GM23338 (cell line): ENCODE measurements around the gene PCSK1. TPM values are rescaled to one million over a fixed set of nuclear protein-coding genes. Genes with fewer than 3 reads are reported as not detected.

Source experiments
- ATAC-seq: fragments of 200-7000 bp; cut with Tn5 transposase; 3 replicates; pipeline ENCODE4 v1.9.1; 2020
- DNase-seq: peaks from one replicate; pipeline ENCODE4 v3.0.0-alpha.2; 2015; ENCODE audit warnings: low spot score
- H2AFZ ChIP-seq: fragments of 200-600 bp; sonication (generic); 2 replicates; pipeline ENCODE4 v1.8.0; 2016; ENCODE audit warnings: antibody characterized with exemption, mild to moderate bottlenecking, moderate library complexity
- H3F3A ChIP-seq: fragments of 200-600 bp; sonication (generic); replicated peaks from 2 replicates; pipeline ENCODE4 v1.8.0; 2017; ENCODE audit warnings: antibody characterized with exemption, mixed run types, low read depth
- H3K27ac ChIP-seq: fragments of 200-600 bp; sonication (generic); 2 replicates; pipeline ENCODE4 v1.6.1; 2016; ENCODE audit warnings: low read depth
- H3K27me3 ChIP-seq: fragments of 200-600 bp; sonication (generic); 2 replicates; pipeline ENCODE4 v1.8.0; 2016; ENCODE audit warnings: mild to moderate bottlenecking, mixed run types, moderate library complexity; ENCODE audit not compliant: insufficient read depth
- H3K36me3 ChIP-seq: fragments of 200-600 bp; sonication (generic); 2 replicates; pipeline ENCODE4 v1.8.0; 2016; ENCODE audit warnings: mild to moderate bottlenecking; ENCODE audit not compliant: insufficient read depth
- H3K4me1 ChIP-seq: fragments of 200-600 bp; sonication (generic); 2 replicates; pipeline ENCODE4 v1.8.0; 2016; ENCODE audit warnings: mild to moderate bottlenecking, moderate library complexity; ENCODE audit not compliant: insufficient read depth
- H3K4me2 ChIP-seq: fragments of 200-600 bp; sonication (generic); 2 replicates; pipeline ENCODE4 v1.7.1; 2017; ENCODE audit warnings: mixed run types
- H3K4me3 ChIP-seq: fragments of 200-600 bp; sonication (generic); 2 replicates; pipeline ENCODE4 v1.6.1; 2016; ENCODE audit warnings: mixed run types
- H3K79me2 ChIP-seq: fragments of 200-600 bp; sonication (generic); replicated peaks from 2 replicates; pipeline ENCODE4 v1.8.0; 2017; ENCODE audit warnings: mild to moderate bottlenecking; ENCODE audit not compliant: insufficient read depth
- H3K9me2 ChIP-seq: fragments of 200-600 bp; sonication (generic); 2 replicates; pipeline ENCODE4 v1.8.0; 2017; ENCODE audit not compliant: insufficient read depth
- H4K20me1 ChIP-seq: fragments of 200-600 bp; sonication (generic); replicated peaks from 2 replicates; pipeline ENCODE4 v1.8.0; 2017; ENCODE audit warnings: mild to moderate bottlenecking; ENCODE audit not compliant: insufficient read depth
- H3K27ac Mint-ChIP-seq: 2 replicates; pipeline ENCODE4 v1.8.0; 2020; ENCODE audit warnings: inconsistent platforms, mild to moderate bottlenecking, moderate library complexity, mixed read lengths
- H3K27me3 Mint-ChIP-seq: 3 replicates; pipeline ENCODE4 v1.8.0; 2022; ENCODE audit warnings: low read depth, mild to moderate bottlenecking, moderate library complexity, mixed read lengths, inconsistent platforms; ENCODE audit not compliant: insufficient read depth, poor library complexity
- H3K36me3 Mint-ChIP-seq: 3 replicates; pipeline ENCODE4 v1.8.0; 2021; ENCODE audit warnings: low read depth, mild to moderate bottlenecking, inconsistent platforms, moderate library complexity, mixed read lengths
- H3K4me1 Mint-ChIP-seq: 3 replicates; pipeline ENCODE4 v1.8.0; 2020; ENCODE audit warnings: mild to moderate bottlenecking, inconsistent platforms, mixed read lengths
- H3K4me3 Mint-ChIP-seq: 3 replicates; pipeline ENCODE4 v1.8.0; 2021; ENCODE audit warnings: moderate library complexity, mild to moderate bottlenecking, inconsistent platforms, mixed read lengths
- H3K9me3 Mint-ChIP-seq: 3 replicates; pipeline ENCODE4 v1.8.0; 2020; ENCODE audit warnings: moderate library complexity, mild to moderate bottlenecking, inconsistent platforms, mixed read lengths
- CREB1 ChIP-seq: fragments of 250-450 bp; sonication (Bioruptor Pico); IDR thresholded peaks from 2 replicates; pipeline ENCODE4 v1.5.0; 2020; ENCODE audit warnings: low read depth, mild to moderate bottlenecking, moderate library complexity
- EZH2 ChIP-seq: fragments of 200-600 bp; sonication (generic); IDR thresholded peaks from one replicate; pipeline ENCODE4 v1.8.0; 2017; ENCODE audit warnings: antibody characterized with exemption, mild to moderate bottlenecking, low read depth; ENCODE audit not compliant: unreplicated experiment
- EZH2phosphoT487 ChIP-seq: fragments of 200-600 bp; sonication (generic); IDR thresholded peaks from one replicate; pipeline ENCODE4 v1.8.1; 2018; ENCODE audit warnings: antibody characterized with exemption; ENCODE audit not compliant: unreplicated experiment
- JUNB ChIP-seq: IDR thresholded peaks from one replicate; pipeline ENCODE4 v1.6.1; 2016; ENCODE audit warnings: antibody characterized with exemption; ENCODE audit not compliant: unreplicated experiment
- NANOG ChIP-seq: IDR thresholded peaks from 2 replicates; pipeline ENCODE4 v1.6.1; 2016; ENCODE audit warnings: antibody characterized with exemption, borderline replicate concordance
- POLR2AphosphoS5 ChIP-seq: IDR thresholded peaks from 2 replicates; pipeline ENCODE4 v1.6.1; 2016; ENCODE audit warnings: antibody characterized with exemption, low read depth
- ZNF114 ChIP-seq: fragments of 250-450 bp; sonication (Bioruptor Pico); IDR thresholded peaks from 2 replicates; pipeline ENCODE4 v1.5.0; 2020; ENCODE audit warnings: mild to moderate bottlenecking, moderate library complexity
- ZNF331 ChIP-seq: fragments of 250-450 bp; sonication (Bioruptor Pico); IDR thresholded peaks from 2 replicates; pipeline ENCODE4 v1.5.0; 2020; ENCODE audit warnings: low read depth, mild to moderate bottlenecking, moderate library complexity
- polyA plus RNA-seq: library from polyadenylated mRNA; unstranded; fragments of >200 nt; fragmentation: Nextera tagmentation; extraction: Ambion mirVana; gene quantifications from 2 replicates; pipeline ENCODE4 v1.2.1, GENCODE V29; 2016
- total RNA-seq: library from RNA; depleted of rRNA; stranded (reverse); fragments of >200 nt; shearing (Covaris generic); gene quantifications from 2 replicates; pipeline ENCODE4 v1.2.3, GENCODE V29; 2014
- TF ChIP-seq, protein P1 (sequence below): fragments of 250-450 bp; sonication (Bioruptor Pico); IDR thresholded peaks from 2 replicates; pipeline ENCODE4 v1.5.0; 2020; ENCODE audit warnings: mild to moderate bottlenecking, moderate library complexity
- TF ChIP-seq, protein P2 (sequence below): IDR thresholded peaks from 2 replicates; pipeline ENCODE4 v1.6.1; 2016; ENCODE audit warnings: antibody characterized with exemption
- TF ChIP-seq, protein P3 (sequence below), 2 experiments: fragments of 200-600 bp in 1 of 2; sonication (generic) in 1 of 2; conservative IDR thresholded peaks; 2 replicates each; pipeline versions ENCODE4 v1.5.1 to v1.6.1; 2016 to 2017; ENCODE audit warnings: antibody characterized with exemption in 2 of 2, low read depth in 2 of 2, mild to moderate bottlenecking in 2 of 2, moderate library complexity in 1 of 2
- TF ChIP-seq, protein P4 (sequence below): IDR thresholded peaks from one replicate; pipeline ENCODE4 v1.6.1; 2018; ENCODE audit warnings: antibody characterized with exemption; ENCODE audit not compliant: unreplicated experiment

The PCSK1 gene
- total and polyA plus RNA-seq, 2 experiments from 2014 or later: 2.3 to 2.7 TPM

DNA sequence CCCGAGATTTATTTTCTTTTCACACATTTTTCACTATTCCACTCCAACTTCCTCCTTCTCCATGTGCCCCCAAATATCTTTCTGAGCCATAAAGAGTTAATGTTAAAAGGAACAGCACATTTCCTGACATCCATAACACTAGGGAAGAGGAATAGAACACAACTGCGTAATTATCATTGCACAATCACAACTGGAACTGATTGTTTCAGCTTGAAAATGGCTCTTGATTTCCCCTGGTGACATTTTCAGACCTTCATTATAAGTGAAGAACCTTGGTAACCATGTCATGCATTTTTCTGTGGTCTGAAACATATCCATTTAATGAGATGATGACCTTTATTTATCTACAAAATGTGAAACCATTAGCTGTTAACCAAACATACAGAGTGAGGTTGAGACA lies 82.4 kb downstream of the PCSK1 start:
- H3K27ac ChIP-seq: no peak overlapping the region
- no peaks in the 10 kb centered on the region for H3K36me3 ChIP-seq
- no peak overlapping the region for H3K4me3 Mint-ChIP-seq
- DNase-seq (no peak), ATAC-seq (no peak)
- no peaks in the 10 kb centered on the region for H3K27me3 Mint-ChIP-seq
- H3K4me2 ChIP-seq: no peak overlapping the region
- TF ChIP-seq JUNB: no peak
- TF ChIP-seq ZNF331 (CRISPR knock-in tag): no peak
- TF ChIP-seq CREB1 (CRISPR knock-in tag): no peak
- TF ChIP-seq NANOG: no peak
- TF ChIP-seq, protein P1, sequence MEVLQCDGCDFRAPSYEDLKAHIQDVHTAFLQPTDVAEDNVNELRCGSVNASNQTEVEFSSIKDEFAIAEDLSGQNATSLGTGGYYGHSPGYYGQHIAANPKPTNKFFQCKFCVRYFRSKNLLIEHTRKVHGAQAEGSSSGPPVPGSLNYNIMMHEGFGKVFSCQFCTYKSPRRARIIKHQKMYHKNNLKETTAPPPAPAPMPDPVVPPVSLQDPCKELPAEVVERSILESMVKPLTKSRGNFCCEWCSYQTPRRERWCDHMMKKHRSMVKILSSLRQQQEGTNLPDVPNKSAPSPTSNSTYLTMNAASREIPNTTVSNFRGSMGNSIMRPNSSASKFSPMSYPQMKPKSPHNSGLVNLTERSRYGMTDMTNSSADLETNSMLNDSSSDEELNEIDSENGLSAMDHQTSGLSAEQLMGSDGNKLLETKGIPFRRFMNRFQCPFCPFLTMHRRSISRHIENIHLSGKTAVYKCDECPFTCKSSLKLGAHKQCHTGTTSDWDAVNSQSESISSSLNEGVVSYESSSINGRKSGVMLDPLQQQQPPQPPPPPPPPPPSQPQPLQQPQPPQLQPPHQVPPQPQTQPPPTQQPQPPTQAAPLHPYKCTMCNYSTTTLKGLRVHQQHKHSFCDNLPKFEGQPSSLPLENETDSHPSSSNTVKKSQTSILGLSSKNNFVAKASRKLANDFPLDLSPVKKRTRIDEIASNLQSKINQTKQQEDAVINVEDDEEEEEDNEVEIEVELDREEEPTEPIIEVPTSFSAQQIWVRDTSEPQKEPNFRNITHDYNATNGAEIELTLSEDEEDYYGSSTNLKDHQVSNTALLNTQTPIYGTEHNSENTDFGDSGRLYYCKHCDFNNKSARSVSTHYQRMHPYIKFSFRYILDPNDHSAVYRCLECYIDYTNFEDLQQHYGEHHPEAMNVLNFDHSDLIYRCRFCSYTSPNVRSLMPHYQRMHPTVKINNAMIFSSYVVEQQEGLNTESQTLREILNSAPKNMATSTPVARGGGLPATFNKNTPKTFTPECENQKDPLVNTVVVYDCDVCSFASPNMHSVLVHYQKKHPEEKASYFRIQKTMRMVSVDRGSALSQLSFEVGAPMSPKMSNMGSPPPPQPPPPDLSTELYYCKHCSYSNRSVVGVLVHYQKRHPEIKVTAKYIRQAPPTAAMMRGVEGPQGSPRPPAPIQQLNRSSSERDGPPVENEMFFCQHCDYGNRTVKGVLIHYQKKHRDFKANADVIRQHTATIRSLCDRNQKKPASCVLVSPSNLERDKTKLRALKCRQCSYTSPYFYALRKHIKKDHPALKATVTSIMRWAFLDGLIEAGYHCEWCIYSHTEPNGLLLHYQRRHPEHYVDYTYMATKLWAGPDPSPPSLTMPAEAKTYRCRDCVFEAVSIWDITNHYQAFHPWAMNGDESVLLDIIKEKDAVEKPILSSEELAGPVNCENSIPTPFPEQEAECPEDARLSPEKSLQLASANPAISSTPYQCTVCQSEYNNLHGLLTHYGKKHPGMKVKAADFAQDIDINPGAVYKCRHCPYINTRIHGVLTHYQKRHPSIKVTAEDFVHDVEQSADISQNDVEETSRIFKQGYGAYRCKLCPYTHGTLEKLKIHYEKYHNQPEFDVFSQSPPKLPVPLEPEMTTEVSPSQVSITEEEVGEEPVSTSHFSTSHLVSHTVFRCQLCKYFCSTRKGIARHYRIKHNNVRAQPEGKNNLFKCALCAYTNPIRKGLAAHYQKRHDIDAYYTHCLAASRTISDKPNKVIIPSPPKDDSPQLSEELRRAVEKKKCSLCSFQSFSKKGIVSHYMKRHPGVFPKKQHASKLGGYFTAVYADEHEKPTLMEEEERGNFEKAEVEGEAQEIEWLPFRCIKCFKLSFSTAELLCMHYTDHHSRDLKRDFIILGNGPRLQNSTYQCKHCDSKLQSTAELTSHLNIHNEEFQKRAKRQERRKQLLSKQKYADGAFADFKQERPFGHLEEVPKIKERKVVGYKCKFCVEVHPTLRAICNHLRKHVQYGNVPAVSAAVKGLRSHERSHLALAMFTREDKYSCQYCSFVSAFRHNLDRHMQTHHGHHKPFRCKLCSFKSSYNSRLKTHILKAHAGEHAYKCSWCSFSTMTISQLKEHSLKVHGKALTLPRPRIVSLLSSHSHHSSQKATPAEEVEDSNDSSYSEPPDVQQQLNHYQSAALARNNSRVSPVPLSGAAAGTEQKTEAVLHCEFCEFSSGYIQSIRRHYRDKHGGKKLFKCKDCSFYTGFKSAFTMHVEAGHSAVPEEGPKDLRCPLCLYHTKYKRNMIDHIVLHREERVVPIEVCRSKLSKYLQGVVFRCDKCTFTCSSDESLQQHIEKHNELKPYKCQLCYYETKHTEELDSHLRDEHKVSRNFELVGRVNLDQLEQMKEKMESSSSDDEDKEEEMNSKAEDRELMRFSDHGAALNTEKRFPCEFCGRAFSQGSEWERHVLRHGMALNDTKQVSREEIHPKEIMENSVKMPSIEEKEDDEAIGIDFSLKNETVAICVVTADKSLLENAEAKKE (CRISPR knock-in tag): no peak
- TF ChIP-seq, protein P2, sequence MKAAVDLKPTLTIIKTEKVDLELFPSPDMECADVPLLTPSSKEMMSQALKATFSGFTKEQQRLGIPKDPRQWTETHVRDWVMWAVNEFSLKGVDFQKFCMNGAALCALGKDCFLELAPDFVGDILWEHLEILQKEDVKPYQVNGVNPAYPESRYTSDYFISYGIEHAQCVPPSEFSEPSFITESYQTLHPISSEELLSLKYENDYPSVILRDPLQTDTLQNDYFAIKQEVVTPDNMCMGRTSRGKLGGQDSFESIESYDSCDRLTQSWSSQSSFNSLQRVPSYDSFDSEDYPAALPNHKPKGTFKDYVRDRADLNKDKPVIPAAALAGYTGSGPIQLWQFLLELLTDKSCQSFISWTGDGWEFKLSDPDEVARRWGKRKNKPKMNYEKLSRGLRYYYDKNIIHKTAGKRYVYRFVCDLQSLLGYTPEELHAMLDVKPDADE: no peak
- TF ChIP-seq ZNF114 (CRISPR knock-in tag): no peak
- TF ChIP-seq EZH2: no peak
- TF ChIP-seq, protein P3, sequence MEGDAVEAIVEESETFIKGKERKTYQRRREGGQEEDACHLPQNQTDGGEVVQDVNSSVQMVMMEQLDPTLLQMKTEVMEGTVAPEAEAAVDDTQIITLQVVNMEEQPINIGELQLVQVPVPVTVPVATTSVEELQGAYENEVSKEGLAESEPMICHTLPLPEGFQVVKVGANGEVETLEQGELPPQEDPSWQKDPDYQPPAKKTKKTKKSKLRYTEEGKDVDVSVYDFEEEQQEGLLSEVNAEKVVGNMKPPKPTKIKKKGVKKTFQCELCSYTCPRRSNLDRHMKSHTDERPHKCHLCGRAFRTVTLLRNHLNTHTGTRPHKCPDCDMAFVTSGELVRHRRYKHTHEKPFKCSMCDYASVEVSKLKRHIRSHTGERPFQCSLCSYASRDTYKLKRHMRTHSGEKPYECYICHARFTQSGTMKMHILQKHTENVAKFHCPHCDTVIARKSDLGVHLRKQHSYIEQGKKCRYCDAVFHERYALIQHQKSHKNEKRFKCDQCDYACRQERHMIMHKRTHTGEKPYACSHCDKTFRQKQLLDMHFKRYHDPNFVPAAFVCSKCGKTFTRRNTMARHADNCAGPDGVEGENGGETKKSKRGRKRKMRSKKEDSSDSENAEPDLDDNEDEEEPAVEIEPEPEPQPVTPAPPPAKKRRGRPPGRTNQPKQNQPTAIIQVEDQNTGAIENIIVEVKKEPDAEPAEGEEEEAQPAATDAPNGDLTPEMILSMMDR (conservative IDR thresholded peaks at IDR 0.05; ENCODE audit: low read depth in 2 of 2): no peak
- TF ChIP-seq POLR2AphosphoS5: no peak
- TF ChIP-seq, protein P4, sequence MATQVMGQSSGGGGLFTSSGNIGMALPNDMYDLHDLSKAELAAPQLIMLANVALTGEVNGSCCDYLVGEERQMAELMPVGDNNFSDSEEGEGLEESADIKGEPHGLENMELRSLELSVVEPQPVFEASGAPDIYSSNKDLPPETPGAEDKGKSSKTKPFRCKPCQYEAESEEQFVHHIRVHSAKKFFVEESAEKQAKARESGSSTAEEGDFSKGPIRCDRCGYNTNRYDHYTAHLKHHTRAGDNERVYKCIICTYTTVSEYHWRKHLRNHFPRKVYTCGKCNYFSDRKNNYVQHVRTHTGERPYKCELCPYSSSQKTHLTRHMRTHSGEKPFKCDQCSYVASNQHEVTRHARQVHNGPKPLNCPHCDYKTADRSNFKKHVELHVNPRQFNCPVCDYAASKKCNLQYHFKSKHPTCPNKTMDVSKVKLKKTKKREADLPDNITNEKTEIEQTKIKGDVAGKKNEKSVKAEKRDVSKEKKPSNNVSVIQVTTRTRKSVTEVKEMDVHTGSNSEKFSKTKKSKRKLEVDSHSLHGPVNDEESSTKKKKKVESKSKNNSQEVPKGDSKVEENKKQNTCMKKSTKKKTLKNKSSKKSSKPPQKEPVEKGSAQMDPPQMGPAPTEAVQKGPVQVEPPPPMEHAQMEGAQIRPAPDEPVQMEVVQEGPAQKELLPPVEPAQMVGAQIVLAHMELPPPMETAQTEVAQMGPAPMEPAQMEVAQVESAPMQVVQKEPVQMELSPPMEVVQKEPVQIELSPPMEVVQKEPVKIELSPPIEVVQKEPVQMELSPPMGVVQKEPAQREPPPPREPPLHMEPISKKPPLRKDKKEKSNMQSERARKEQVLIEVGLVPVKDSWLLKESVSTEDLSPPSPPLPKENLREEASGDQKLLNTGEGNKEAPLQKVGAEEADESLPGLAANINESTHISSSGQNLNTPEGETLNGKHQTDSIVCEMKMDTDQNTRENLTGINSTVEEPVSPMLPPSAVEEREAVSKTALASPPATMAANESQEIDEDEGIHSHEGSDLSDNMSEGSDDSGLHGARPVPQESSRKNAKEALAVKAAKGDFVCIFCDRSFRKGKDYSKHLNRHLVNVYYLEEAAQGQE: no peak
- TF ChIP-seq EZH2phosphoT487: no peak
- no peaks in the 10 kb centered on the region for H3K4me1 Mint-ChIP-seq
- H3K4me3 ChIP-seq: no peak overlapping the region
- H3K36me3 Mint-ChIP-seq: no peaks in the 10 kb centered on the region
- H3F3A ChIP-seq: no peaks in the 10 kb centered on the region
- H3K4me1 ChIP-seq: no peaks in the 10 kb centered on the region
- peaks cover 2% of the 10 kb centered on the region; the same call in 1 of the 2 replicates for H3K9me2 ChIP-seq
- H2AFZ ChIP-seq: no peak overlapping the region
- no peak overlapping the region for H3K27ac Mint-ChIP-seq
- no peaks in the 10 kb centered on the region for H4K20me1 ChIP-seq
- H3K9me3 Mint-ChIP-seq: no peaks in the 10 kb centered on the region
- no peaks in the 10 kb centered on the region for H3K79me2 ChIP-seq
- H3K27me3 ChIP-seq: no peaks in the 10 kb centered on the region
